Activated T-cell treated with anti-CD3 and anti-CD28 coated beads, Interleukin-2, amount 50 U/mL, for 24 hours (primary cell): ENCODE results near the gene SLC41A1.
A peak's percentile ranks its signal among the peaks of the same experiment; 100 is the strongest.

Experiments
- DNase-seq: peaks from one replicate; pipeline ENCODE4 v3.0.0-alpha.2; 2020
- H3K27ac Mint-ChIP-seq: 2 replicates; pipeline ENCODE4 v1.8.0; 2020; ENCODE audit warnings: mild to moderate bottlenecking, mixed read lengths
- H3K27me3 Mint-ChIP-seq: 2 replicates; pipeline ENCODE4 v1.8.0; 2020; ENCODE audit warnings: mixed read lengths
- H3K36me3 Mint-ChIP-seq: 2 replicates; pipeline ENCODE4 v1.8.0; 2020; ENCODE audit warnings: low read depth, mixed read lengths
- H3K4me1 Mint-ChIP-seq: 2 replicates; pipeline ENCODE4 v1.8.0; 2020; ENCODE audit warnings: low read depth, mixed read lengths
- H3K4me3 Mint-ChIP-seq: 2 replicates; pipeline ENCODE4 v1.8.0; 2020; ENCODE audit warnings: mild to moderate bottlenecking, moderate library complexity, mixed read lengths
- H3K9me3 Mint-ChIP-seq: 2 replicates; pipeline ENCODE4 v1.8.0; 2020; ENCODE audit warnings: mixed read lengths

Gene SLC41A1

GRCh38 chr1:205741681-205742080 lies 71.3 kb downstream of the SLC41A1 start:
- no peak for DNase-seq
- Mint-ChIP-seq H3K27me3 (no peaks in the 10 kb centered on the region), H3K4me3 (no peak overlapping the region), H3K4me1 (peaks cover 61% of the 10 kb centered on the region), H3K36me3 (peaks cover 72% of the 10 kb centered on the region), H3K9me3 (no peaks in the 10 kb centered on the region), H3K27ac (peak overlapping the region; percentile 50)

DNA sequence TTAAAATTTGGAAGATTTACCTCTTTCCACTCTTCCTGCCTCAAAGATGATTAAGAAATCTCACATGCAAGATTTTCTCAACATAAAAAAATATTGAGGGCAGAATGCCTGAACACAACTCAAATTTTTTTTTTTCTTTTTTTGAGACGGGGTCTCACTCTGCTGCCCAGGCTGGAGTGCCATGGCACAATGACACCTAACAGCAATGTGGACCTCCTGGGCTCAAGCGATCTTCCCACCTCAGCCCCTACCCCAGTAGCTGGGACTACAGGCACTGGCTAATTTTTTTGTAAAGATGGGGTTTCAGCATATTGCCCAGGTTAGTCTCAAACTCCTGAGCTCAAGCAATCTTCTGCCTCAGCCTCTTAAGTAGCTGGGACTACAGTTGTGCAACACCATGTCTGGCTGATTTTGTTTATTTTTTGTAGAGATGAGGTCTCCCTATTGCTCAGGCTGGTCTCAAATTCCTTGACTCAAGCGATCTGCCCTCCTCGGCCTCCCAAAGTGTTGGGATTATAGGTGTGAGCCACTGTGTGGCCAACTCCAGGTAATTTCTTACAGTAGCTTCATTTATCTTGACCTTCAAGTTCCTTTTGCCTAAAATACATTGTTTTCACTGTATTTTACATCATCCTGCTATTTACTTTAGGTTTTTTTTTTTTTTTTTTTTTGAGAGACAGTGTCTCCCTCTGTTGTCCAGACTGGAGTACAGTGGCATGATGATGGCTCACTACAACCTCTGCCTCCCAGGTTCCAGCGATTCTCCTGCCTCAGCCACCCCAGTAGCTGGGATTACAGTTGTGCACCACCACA lies 73.4 kb downstream of the SLC41A1 start:
- H3K27me3 Mint-ChIP-seq, result no peaks in the 10 kb centered on the region
- H3K4me3 Mint-ChIP-seq, result no peak overlapping the region
- no peaks in the 10 kb centered on the region for H3K9me3 Mint-ChIP-seq
- no peak for DNase-seq
- H3K36me3 Mint-ChIP-seq, result peaks cover 69% of the 10 kb centered on the region
- peak overlapping the region; percentile 26 for H3K27ac Mint-ChIP-seq
- H3K4me1 Mint-ChIP-seq, result peaks cover 55% of the 10 kb centered on the region
